H1 (cell line): ENCODE results near the gene SNCAIP. TPM values are rescaled to one million over a fixed set of nuclear protein-coding genes. Genes with fewer than 3 reads are reported as not detected.

ENCODE experiments used
- CTCF ChIA-PET: fragments of 300-600 bp; sonication (Branson Sonifier 250); formaldehyde crosslinking; loops from one replicate; lab custom pipeline; 2021; ENCODE audit not compliant: partially characterized antibody; lab: Charles Lee
- POLR2A ChIA-PET: fragments of 300-600 bp; sonication (Branson Sonifier 250); formaldehyde crosslinking; loops from one replicate; lab custom pipeline; 2021; ENCODE audit warnings: inconsistent platforms; ENCODE audit not compliant: partially characterized antibody; lab: Charles Lee
- DNase-seq, 2 experiments: peaks; one replicate each; pipeline versions ENCODE4 v3.0.0 to v3.0.0-alpha.2; 2010 to 2022; ENCODE audit warnings: low spot score in 2 of 2, low read depth in 1 of 2, mixed read lengths in 1 of 2
- FAIRE-seq: peaks from 2 replicates; lab custom pipeline; 2011; peaks lifted over from hg19 to GRCh38; lab: Jason Lieb, UNC
- H2AFZ ChIP-seq: 2 replicates; pipeline ENCODE4 v1.8.1; 2012; ENCODE audit warnings: low read length, inconsistent platforms
- H2AK5ac ChIP-seq: 2 replicates; pipeline ENCODE4 v1.6.1; 2013; ENCODE audit warnings: low read depth, low read length
- H2BK120ac ChIP-seq: replicated peaks from 2 replicates; pipeline ENCODE3; 2013; ENCODE audit warnings: low read depth, low read length, inconsistent platforms
- H2BK12ac ChIP-seq: 2 replicates; pipeline ENCODE4 v1.6.1; 2013; ENCODE audit warnings: low read depth, low read length
- H2BK15ac ChIP-seq: 2 replicates; pipeline ENCODE4 v1.6.1; 2013; ENCODE audit warnings: low read length
- H2BK20ac ChIP-seq: 2 replicates; pipeline ENCODE4 v1.6.1; 2013; ENCODE audit warnings: low read length
- H2BK5ac ChIP-seq: 2 replicates; pipeline ENCODE4 v1.6.1; 2013; ENCODE audit warnings: low read depth, low read length
- H3K14ac ChIP-seq: 2 replicates; pipeline ENCODE4 v1.6.1; 2013; ENCODE audit warnings: inconsistent platforms; ENCODE audit not compliant: insufficient read length
- H3K18ac ChIP-seq: 2 replicates; pipeline ENCODE4 v1.6.1; 2013; ENCODE audit warnings: low read length; ENCODE audit errors: extremely low read depth
- H3K23ac ChIP-seq: 2 replicates; pipeline ENCODE4 v1.6.1; 2013; ENCODE audit warnings: inconsistent platforms; ENCODE audit not compliant: insufficient read length
- H3K23me2 ChIP-seq: 2 replicates; pipeline ENCODE4 v1.6.1; 2013; ENCODE audit warnings: low read depth, low read length
- H3K27ac ChIP-seq: 2 replicates; pipeline ENCODE4 v1.6.1; 2011; ENCODE audit warnings: low read depth, low read length, inconsistent platforms
- H3K27me3 ChIP-seq, 4 experiments: replicated peaks in 1 of 4; 1 replicate in 1 of 4; 2 replicates in 3 of 4; pipeline versions ENCODE4 v1.6.1 to v1.8.1; 2011 to 2013; ENCODE audit warnings: low read length in 3 of 4, mild to moderate bottlenecking in 3 of 4, inconsistent platforms in 2 of 4, mixed read lengths in 2 of 4, moderate library complexity in 1 of 4; ENCODE audit not compliant: control insufficient read depth in 3 of 4, insufficient read depth in 3 of 4; ENCODE audit errors: extremely low read depth in 1 of 4
- H3K36me3 ChIP-seq, 4 experiments: 2 replicates each; pipeline versions ENCODE4 v1.6.1 to v1.8.1; 2011 to 2013; ENCODE audit warnings: mild to moderate bottlenecking in 4 of 4, low read length in 3 of 4, moderate library complexity in 2 of 4, control low read depth in 1 of 4, inconsistent platforms in 1 of 4; ENCODE audit not compliant: insufficient read depth in 4 of 4, control insufficient read depth in 2 of 4
- H3K4ac ChIP-seq: replicated peaks from 2 replicates; pipeline ENCODE3; 2013; ENCODE audit warnings: low read length, low read depth, mixed read lengths, inconsistent platforms; ENCODE audit not compliant: insufficient read length
- H3K4me1 ChIP-seq, 4 experiments: replicated peaks in 1 of 4; 1 replicate in 1 of 4; 2 replicates in 3 of 4; pipeline versions ENCODE4 v1.6.1 to v1.8.1; 2011 to 2013; ENCODE audit warnings: low read length in 3 of 4, inconsistent platforms in 2 of 4, mixed read lengths in 1 of 4; ENCODE audit not compliant: insufficient read depth in 4 of 4, control insufficient read depth in 3 of 4
- H3K4me2 ChIP-seq, 2 experiments: 2 replicates each; pipeline versions ENCODE4 v1.6.1 to v1.8.1; 2011 to 2013; ENCODE audit warnings: low read depth in 2 of 2, low read length in 2 of 2, control low read depth in 1 of 2, inconsistent platforms in 1 of 2, mild to moderate bottlenecking in 1 of 2; ENCODE audit not compliant: insufficient read depth in 1 of 2
- H3K4me3 ChIP-seq, 4 experiments: fragments of 200-600, 300-600 bp in 1 of 4; sonication (generic), shearing (Covaris generic), sonication (Bioruptor Twin) in 1 of 4; 2 replicates each; pipeline versions ENCODE4 v1.5.1 to v1.8.1; 2011 to 2016; ENCODE audit warnings: low read length in 4 of 4, low read depth in 3 of 4, control low read depth in 2 of 4, inconsistent platforms in 2 of 4, mild to moderate bottlenecking in 2 of 4, mixed read lengths in 1 of 4, moderate library complexity in 1 of 4; ENCODE audit not compliant: insufficient read depth in 2 of 4; ENCODE audit errors: extremely low read depth in 1 of 4
- H3K56ac ChIP-seq: replicated peaks from 2 replicates; pipeline ENCODE3; 2013; ENCODE audit warnings: low read depth, mild to moderate bottlenecking, mixed read lengths, low read length, inconsistent platforms; ENCODE audit not compliant: insufficient read length
- H3K79me1 ChIP-seq: 2 replicates; pipeline ENCODE4 v1.6.1; 2013; ENCODE audit warnings: low read depth, low read length, control low read depth
- H3K79me2 ChIP-seq, 2 experiments: 2 replicates each; pipeline versions ENCODE4 v1.6.1 to v1.8.1; 2012 to 2013; ENCODE audit warnings: low read length in 2 of 2, mild to moderate bottlenecking in 2 of 2, inconsistent platforms in 1 of 2; ENCODE audit not compliant: insufficient read depth in 2 of 2, control insufficient read depth in 1 of 2
- H3K9ac ChIP-seq, 4 experiments: replicated peaks in 1 of 4; 1 replicate in 1 of 4; 2 replicates in 3 of 4; pipeline versions ENCODE4 v1.6.1 to v1.8.1; 2011 to 2013; ENCODE audit warnings: low read depth in 3 of 4, low read length in 3 of 4, control low read depth in 2 of 4, mild to moderate bottlenecking in 2 of 4, moderate library complexity in 2 of 4, inconsistent platforms in 1 of 4; ENCODE audit errors: extremely low read depth in 1 of 4
- H3K9me3 ChIP-seq, 2 experiments: 2 replicates each; pipeline versions ENCODE4 v1.6.1 to v1.8.1; 2012 to 2013; ENCODE audit warnings: mild to moderate bottlenecking in 2 of 2, moderate library complexity in 2 of 2, control low read depth in 1 of 2, inconsistent platforms in 1 of 2, low read depth in 1 of 2, low read length in 1 of 2, mixed read lengths in 1 of 2; ENCODE audit not compliant: insufficient read depth in 2 of 2
- H4K20me1 ChIP-seq, 2 experiments: replicated peaks in 1 of 2; 2 replicates each; pipeline versions ENCODE3 to v1.8.1; 2011 to 2013; ENCODE audit warnings: inconsistent platforms in 2 of 2, low read length in 2 of 2, mild to moderate bottlenecking in 1 of 2; ENCODE audit not compliant: insufficient read depth in 2 of 2, control insufficient read depth in 1 of 2
- H4K5ac ChIP-seq: 2 replicates; pipeline ENCODE4 v1.6.1; 2013; ENCODE audit warnings: low read length, low read depth, mixed read lengths, inconsistent platforms; ENCODE audit not compliant: insufficient read length
- H4K8ac ChIP-seq: 2 replicates; pipeline ENCODE4 v1.8.0; 2013; ENCODE audit warnings: mild to moderate bottlenecking, moderate library complexity, low read length, inconsistent platforms; ENCODE audit not compliant: insufficient read depth; ENCODE audit errors: extremely low read depth
- H4K91ac ChIP-seq: replicated peaks from 2 replicates; pipeline ENCODE3; 2013; ENCODE audit warnings: low read length, mixed read lengths, inconsistent platforms; ENCODE audit not compliant: insufficient read length
- ASH2L ChIP-seq: fragments of 200-600, 300-600 bp; sonication (generic); IDR thresholded peaks from one replicate; pipeline ENCODE4 v1.7.1; 2017; ENCODE audit warnings: low read length
- CBX5 ChIP-seq: fragments of 300-800, 300-1000 bp; sonication (generic); IDR thresholded peaks from 2 replicates; pipeline ENCODE4 v1.7.1; 2016; ENCODE audit warnings: antibody characterized with exemption, low read length, low read depth
- CBX8 ChIP-seq: fragments of 300-800, 300-1000 bp; sonication (generic); IDR thresholded peaks from 2 replicates; pipeline ENCODE4 v1.7.1; 2016; ENCODE audit warnings: low read depth, low read length, borderline replicate concordance
- CTBP2 ChIP-seq: IDR thresholded peaks from 2 replicates; pipeline ENCODE4 v1.7.0; 2011; ENCODE audit warnings: borderline replicate concordance, mild to moderate bottlenecking, moderate library complexity, mixed read lengths, low read length; ENCODE audit not compliant: insufficient read depth, insufficient read length
- E2F6 ChIP-seq: IDR thresholded peaks from 2 replicates; pipeline ENCODE4 v1.6.1; 2012; ENCODE audit warnings: inconsistent platforms
- SAP30 ChIP-seq: fragments of 300-600 bp; sonication (generic); IDR thresholded peaks from 2 replicates; pipeline ENCODE4 v1.7.1; 2012; ENCODE audit warnings: low read length, moderate library complexity, mild to moderate bottlenecking, inconsistent platforms; ENCODE audit not compliant: insufficient read depth, insufficient replicate concordance
- SIN3A ChIP-seq, 2 experiments: IDR thresholded peaks in 1 of 2; conservative IDR thresholded peaks in 1 of 2; 2 replicates each; pipeline ENCODE4 v1.6.1; 2011 to 2012; ENCODE audit warnings: low read length in 2 of 2, improper control_type of control experiment in 1 of 2, low read depth in 1 of 2, mild to moderate bottlenecking in 1 of 2
- SP1 ChIP-seq: IDR thresholded peaks from 2 replicates; pipeline ENCODE4 v1.6.1; 2011; ENCODE audit warnings: low read depth, low read length
- TAF1 ChIP-seq: IDR thresholded peaks from 2 replicates; pipeline ENCODE4 v1.6.1; 2011; ENCODE audit warnings: mild to moderate bottlenecking, low read depth, low read length
- TCF12 ChIP-seq: IDR thresholded peaks from 2 replicates; pipeline ENCODE4 v1.6.1; 2011; ENCODE audit warnings: low read depth, mild to moderate bottlenecking, low read length
- WGBS, 2 experiments: shearing (Covaris generic) in 1 of 2; methylation state at CpG; one replicate each; pipeline versions ENCODE4 v1.1.6 to v1.1.7; 2013 to 2015; ENCODE audit warnings: low lambda C conversion rate in 2 of 2, mixed read lengths in 2 of 2, inconsistent platforms in 1 of 2, low coverage in 1 of 2, missing lambda C conversion rate in 1 of 2; ENCODE audit not compliant: insufficient replicate concordance in 2 of 2, insufficient coverage in 1 of 2, insufficient read length in 1 of 2; ENCODE audit errors: extremely low coverage in 1 of 2, missing lambda C conversion rate in 1 of 2; 5-methylcytosine and 5-hydroxymethylcytosine counted together
- polyA plus RNA-seq, 7 experiments: library from polyadenylated mRNA; depleted of rRNA in 3 of 7; stranded (reverse) in 5 of 7; unstranded in 2 of 7; fragments of >200 nt in 5 of 7; fragments of 200-250 nt in 2 of 7; gene quantifications; 1 replicate in 5 of 7; 2 replicates in 1 of 7; 4 replicates in 1 of 7; pipeline versions ENCODE4 v1.2.1 to v1.2.3, GENCODE V29; 2011 to 2013; ENCODE audit warnings: missing spikeins in 2 of 7, mixed read lengths in 2 of 7
- total RNA-seq: library from RNA; stranded (reverse); fragmentation: NEBNext Ultra II Directional; extraction: Animal tissue kit (Norgen Biotek cat#: 25700); gene quantifications from 2 replicates; pipeline ENCODE4 v1.2.1, GENCODE V29; 2021

Gene SNCAIP
- total and polyA plus RNA-seq, 2 of the 8 experiments (the other 6 are each of a cell fraction or from before 2014, with no cell fraction given): 3.9 to 9.0 TPM

DNA sequence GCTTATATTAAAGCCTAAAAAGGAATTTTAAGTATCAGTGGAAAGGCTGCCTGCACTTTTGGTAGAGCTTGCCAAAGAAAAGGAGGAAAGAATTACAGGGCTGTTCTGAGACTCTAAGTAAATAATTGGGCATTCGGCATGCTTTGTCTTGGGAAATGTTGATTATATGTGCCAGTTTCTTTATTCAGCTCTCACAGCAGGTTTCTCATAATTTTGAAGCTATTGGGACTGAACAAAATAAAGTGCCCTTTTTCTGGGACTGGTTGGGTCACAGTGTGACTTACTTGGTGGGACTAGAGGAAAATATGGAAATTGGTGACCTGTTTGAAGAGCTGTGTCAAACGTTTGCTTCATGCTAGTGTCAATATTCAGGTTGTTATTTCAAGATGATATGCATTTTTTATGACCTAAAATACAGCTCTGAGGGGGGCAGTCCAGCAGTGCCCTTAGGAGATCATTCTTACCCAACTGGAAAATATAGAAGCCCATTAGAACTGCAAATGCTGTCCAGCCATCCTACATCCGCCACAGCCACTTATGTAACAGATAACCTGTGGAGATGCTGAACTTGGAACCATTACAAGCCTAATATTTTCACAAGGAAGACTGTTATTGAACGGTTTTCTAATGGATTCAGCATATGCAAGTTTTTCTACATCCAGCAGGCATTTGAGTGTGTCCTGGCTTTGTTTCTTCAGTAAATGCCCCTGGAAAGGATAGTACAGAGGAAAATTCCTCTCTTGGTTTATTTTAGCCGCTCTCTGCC lies 122.4 kb downstream of the SNCAIP start:
- Histone ChIP-seq H3K56ac (no peak overlapping the region), H3K18ac (no peak overlapping the region), H2AFZ (no peak overlapping the region), H3K23me2 (no peaks in the 10 kb centered on the region), H4K5ac (no peak overlapping the region), H3K36me3 (no peaks in the 10 kb centered on the region), H2BK20ac (no peak overlapping the region), H4K20me1 (no peaks in the 10 kb centered on the region), H3K9me3 (no peaks in the 10 kb centered on the region), H3K4me1 (peaks cover 0 to 9% (median 4%) of the 10 kb centered on the region in 4 experiments; a peak in 4 of 7 replicates), H3K4me2 (no peak overlapping the region), H3K27ac (no peak overlapping the region), H3K14ac (no peak overlapping the region), H4K91ac (no peak overlapping the region), H3K9ac (no peak overlapping the region), H3K4ac (no peak overlapping the region), H3K27me3 (no peaks in the 10 kb centered on the region), H2BK5ac (no peak overlapping the region), H2AK5ac (no peak overlapping the region), H4K8ac (no peak overlapping the region), H3K79me2 (no peaks in the 10 kb centered on the region), H3K79me1 (no peaks in the 10 kb centered on the region), H3K23ac (no peak overlapping the region), H2BK12ac (no peak overlapping the region), H3K4me3 (no peak overlapping the region; a peak in 1 of 8 replicates), H2BK120ac (no peak overlapping the region), H2BK15ac (no peak overlapping the region)
- CTCF ChIA-PET: interaction anchor here (0.9 to 1.2 kb wide), 2 partner anchors 9 kb away, joined by 3 read pairs; no protein-coding TSS in a partner anchor
- FAIRE-seq (no peak), DNase-seq (no peak)
- 94% methylated on average over 5 of the region's 5 CpGs; no CpG with 5 or more reads in 1 of the 2 experiments for WGBS, 2 experiments
- POLR2A ChIA-PET: no interaction called here
- no peak for TF ChIP-seq ASH2L
- no peak for TF ChIP-seq CTBP2
- TF ChIP-seq SIN3A (conservative IDR thresholded peaks at IDR 0.05 in 1 of 2, IDR thresholded peaks at IDR 0.05 in 1 of 2; ENCODE audit: low read depth in 1 of 2, low read length in 2 of 2): no peak
- TF ChIP-seq CBX5: no peak
- no peak for TF ChIP-seq SAP30
- TF ChIP-seq CBX8: no peak
- no peak for TF ChIP-seq TAF1
- no peak for TF ChIP-seq TCF12
- no peak for TF ChIP-seq E2F6
- TF ChIP-seq SP1: no peak
